HG03520 (cell line): ENCODE measurements around the gene ACAP3.
"Not testable (repeated sequence)": the region's sequence is repeated elsewhere in the genome, so short reads cannot be mapped to it uniquely, and the experiment has no call there.

ENCODE experiments used
- ATAC-seq: cut with Tn5 transposase; IDR thresholded peaks from one replicate; pipeline ENCODE4 v1.9.1; 2021; ENCODE audit warnings: mild to moderate bottlenecking, moderate library complexity; ENCODE audit not compliant: unreplicated experiment

ACAP3 gene

GRCh38 chr1:1330366-1331067, 22.8 kb upstream of the ACAP3 start:
- no peak for ATAC-seq

DNA sequence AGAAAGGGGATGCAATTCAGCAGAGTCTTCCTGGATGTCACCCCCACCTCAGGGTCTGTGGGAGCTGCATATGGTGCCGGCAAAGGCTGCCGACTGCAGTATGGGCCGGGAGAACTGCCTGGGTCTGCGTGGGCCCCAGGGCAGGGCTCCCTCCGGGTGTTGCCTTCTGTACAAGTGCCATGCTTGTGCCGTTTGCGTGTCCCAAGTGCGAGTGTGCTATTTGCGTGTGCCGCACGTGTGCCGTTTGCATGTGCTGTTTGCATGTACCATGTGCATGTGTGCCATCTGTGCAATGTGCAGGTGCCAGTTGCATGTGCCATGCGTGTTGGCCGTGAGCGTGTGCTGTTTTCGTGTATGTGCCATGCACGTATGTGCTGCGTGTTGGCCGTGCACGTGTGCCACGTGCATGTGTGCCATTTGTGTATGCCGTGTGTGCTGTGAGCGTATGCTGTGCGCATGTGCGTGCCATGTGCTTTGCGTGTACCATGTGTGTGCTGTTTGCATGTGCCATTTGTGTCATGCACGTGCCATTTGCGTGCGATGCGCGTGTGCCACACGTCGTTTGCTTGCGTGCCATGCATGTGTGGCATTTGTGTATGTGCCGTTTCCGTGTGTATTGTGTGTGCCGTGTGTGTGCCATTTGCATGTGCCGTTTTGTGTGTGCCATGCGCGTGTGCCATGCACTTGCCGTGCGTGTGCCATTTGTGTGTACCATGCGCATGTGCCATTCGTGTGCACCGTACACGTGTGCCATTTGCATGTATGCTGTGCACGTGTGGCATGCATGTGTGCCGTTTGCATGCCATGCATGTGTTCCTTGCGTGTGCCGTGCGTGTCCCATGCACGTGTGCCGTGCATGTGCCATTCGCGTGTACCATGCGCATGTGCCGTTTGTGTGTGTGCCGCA, 21.8 kb upstream of the ACAP3 start:
- ATAC-seq: no peak

DNA sequence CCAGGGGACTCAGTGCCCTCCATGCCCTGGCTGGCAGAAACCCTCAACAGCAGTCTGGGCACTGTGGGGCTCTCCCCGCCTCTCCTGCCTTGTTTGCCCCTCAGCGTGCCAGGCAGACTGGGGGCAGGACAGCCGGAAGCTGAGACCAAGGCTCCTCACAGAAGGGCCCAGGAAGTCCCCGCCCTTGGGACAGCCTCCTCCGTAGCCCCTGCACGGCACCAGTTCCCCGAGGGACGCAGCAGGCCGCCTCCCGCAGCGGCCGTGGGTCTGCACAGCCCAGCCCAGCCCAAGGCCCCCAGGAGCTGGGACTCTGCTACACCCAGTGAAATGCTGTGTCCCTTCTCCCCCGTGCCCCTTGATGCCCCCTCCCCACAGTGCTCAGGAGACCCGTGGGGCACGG, 20.5 kb upstream of the ACAP3 start:
- no peak for ATAC-seq

GRCh38 chr1:1327291-1327690, 19.6 kb upstream of the ACAP3 start:
- no peak for ATAC-seq

- ATAC-seq: no peak
Observed at GRCh38 chr1:1326075-1326605, 18.4 kb upstream of the ACAP3 start.

DNA sequence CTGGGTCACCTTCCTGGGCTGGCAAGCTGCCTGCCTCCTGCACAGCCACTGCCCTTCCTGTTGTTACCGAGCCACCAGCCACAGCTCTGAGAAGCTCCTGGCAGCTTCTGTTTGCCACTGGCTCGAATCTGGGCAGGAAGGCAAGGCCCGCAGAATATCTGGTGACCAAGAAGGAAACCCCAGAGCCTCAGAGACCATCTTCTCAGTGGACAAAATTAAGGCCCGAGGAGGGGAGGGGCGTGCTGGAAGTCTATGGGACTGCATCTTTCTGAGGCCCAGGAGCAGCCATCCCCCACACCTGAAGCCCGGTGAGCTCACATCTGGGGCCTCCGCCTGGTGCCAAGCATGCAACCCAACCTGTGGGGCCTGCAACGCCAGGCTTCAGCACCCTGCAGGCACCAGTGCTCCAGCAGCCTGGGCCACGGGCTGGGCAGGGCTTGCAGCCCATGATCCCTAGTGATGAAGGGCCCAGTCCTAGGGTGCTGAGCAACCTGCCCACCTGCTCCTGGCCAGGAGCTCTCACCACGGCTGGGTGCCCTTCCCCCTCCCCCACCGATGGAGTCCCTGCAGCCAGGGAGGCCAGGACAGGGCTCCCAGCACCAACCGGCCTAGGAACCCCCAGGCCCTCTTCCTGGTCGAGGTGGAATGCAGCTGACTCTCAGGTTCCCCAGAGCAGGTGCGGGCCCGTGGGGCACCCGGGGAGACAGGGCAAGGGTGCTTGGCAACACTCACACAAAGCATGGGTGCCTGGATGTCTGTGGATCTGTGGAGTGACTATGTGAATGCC, 17.8 kb upstream of the ACAP3 start:
- no peak for ATAC-seq

- peak; percentile 72 for ATAC-seq
Observed at GRCh38 chr1:1324524-1325287, 17.0 kb upstream of the ACAP3 start, which contains the start of the genes CPTP and INTS11. Gene CPTP (plus strand): TSS chr1:1324802. CDS start chr1:1326911, 2,109 bp downstream. Gene INTS11 (minus strand): TSS chr1:1324660. CDS start chr1:1324608, 52 bp downstream.

GRCh38 chr1:1324084-1324523, 16.4 kb upstream of the ACAP3 start:
- ATAC-seq: no peak

DNA sequence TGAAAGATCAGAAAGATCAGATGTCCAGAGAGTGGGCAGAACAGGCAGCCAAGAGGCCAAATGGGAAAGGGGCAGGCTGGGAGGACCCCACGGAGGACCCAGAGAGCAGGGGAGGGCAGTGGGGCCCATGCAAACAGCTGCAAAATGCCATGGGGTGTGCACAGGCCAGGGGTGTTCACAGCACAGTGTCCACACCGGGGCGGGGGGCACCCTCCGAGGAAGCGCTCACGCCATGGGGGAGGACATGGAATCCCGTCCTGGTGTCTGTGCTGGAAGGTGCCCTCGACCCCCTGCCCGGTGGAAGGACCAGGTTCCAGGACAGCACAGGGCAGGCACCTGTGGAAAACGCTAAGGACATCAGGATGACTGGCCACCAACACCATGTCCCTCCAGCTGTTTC, 15.2 kb upstream of the ACAP3 start:
- no peak for ATAC-seq

- ATAC-seq: no peak
Observed at GRCh38 chr1:1322418-1322817, 14.7 kb upstream of the ACAP3 start.

- no peak for ATAC-seq
Observed at GRCh38 chr1:1321477-1321876, 13.7 kb upstream of the ACAP3 start.

GRCh38 chr1:1320666-1321448, 13.1 kb upstream of the ACAP3 start:
- no peak for ATAC-seq

DNA sequence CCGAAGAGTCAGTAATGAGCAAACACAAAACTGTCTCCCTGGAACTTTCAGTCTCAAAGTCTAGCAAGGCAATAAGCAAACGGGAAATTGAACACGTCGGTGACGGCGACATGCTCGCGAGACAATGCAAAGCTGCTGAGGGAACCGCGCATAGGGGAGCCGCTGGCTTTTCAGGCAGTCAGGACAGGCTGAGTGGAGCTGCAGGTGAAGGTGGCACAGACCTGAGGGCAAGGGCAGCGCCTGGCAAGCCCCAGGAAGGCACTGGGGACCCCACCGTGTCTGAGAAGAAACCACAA, 11.9 kb upstream of the ACAP3 start:
- no peak for ATAC-seq

DNA sequence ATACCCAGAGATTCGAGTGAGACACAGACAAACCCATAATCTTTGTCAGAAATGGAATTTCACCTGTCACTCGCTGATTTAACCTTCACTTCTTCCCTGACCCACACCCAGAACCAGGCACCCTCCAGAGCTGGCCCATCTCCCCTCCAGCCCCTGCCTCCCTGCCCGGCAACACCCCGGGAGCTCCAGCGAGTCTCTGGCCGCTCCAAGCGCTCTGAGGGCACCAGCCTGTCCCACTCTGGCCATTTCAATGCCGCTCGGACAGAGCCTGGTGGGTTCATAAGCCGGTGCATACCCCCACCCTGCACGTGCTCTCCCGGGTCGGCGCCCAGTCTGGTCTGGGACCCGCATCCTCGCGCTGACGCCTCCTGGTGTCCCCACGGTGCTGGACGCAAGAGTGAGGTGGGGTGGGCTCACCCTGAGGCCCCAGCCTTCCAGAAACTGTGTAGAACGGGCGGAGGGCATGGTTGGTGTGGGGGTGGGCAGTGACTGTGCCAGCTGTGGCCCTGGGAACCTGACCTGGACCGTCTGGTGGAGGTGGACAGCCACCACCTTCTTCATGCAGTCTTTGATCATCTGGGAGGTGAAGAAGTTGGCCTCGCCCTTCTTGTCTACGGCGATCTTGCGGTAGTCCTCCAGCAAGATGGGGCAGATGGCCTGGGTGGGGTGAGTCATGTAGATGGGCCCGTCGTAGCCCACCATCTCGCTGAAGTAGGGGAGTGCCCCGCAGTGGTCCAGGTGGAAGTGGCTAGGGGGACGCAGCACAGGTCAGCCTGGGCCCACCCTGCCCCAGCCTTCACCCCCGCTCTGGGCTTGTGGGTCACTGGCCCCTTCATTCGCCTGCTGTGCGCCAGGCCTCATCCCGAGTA, 11.3 kb upstream of the ACAP3 start:
- ATAC-seq: no peak

GRCh38 chr1:1318131-1318652, 10.5 kb upstream of the ACAP3 start:
- no peak for ATAC-seq

GRCh38 chr1:1317420-1317819, 9.7 kb upstream of the ACAP3 start:
- no peak for ATAC-seq

GRCh38 chr1:1316199-1316598, 8.5 kb upstream of the ACAP3 start:
- not testable (repeated sequence) for ATAC-seq

DNA sequence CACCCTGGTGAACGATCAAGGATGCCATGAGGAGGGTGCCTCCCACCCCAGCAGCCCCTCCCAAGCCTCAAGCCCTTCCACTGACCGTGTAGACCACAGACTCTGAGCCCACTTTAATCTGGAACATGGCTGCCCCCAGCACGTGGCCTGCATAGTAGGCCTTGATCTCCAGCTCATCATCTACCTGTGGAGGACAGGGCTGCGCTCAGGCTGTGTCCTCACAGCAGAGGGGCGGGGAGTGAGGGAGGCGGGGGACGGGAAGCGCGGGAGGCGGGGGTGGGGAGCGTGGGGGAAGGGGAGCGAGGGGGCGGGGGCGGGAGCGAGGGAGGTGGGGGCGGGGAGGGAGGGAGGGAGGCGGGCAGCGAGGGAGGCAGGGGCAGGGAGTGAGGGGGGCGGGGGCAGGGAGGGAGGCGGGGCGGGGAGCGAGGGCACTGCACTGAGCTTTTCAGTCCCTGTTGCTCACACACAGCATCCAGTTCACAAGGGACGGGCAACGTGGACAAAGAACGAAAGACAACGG, 7.8 kb upstream of the ACAP3 start:
- ATAC-seq: no peak
